Measurements from ENCODE around the gene IPO11.
"Not testable (repeated sequence)": the region's sequence is repeated elsewhere in the genome, so short reads cannot be mapped to it uniquely, and the experiment has no call there.

Gene IPO11

GRCh38 chr5:62477801-62478200, 65.2 kb downstream of the IPO11 start:
- no peak overlapping the region for H3K9ac ChIP-seq (ENCODE audit: low read depth, low read length)
- 0 out of 2 replicates have a peak, but pooled peaks cover 6% of the 10 kb centered on the region for H3K4me1 ChIP-seq (ENCODE audit: insufficient read depth, low read length)
- no peaks in the 10 kb centered on the region for H3K36me3 ChIP-seq (ENCODE audit: insufficient read depth, low read length)
- H3K9me3 ChIP-seq (ENCODE audit: control insufficient read depth, insufficient read depth, low read length): no peaks in the 10 kb centered on the region

GRCh38 chr5:62483556-62483955, 71.0 kb downstream of the IPO11 start:
- no peak overlapping the region for H3K9ac ChIP-seq (ENCODE audit: low read depth, low read length)
- no peaks in the 10 kb centered on the region for H3K9me3 ChIP-seq (ENCODE audit: control insufficient read depth, insufficient read depth, low read length)
- H3K4me1 ChIP-seq (ENCODE audit: insufficient read depth, low read length): no peaks in the 10 kb centered on the region
- no peaks in the 10 kb centered on the region for H3K36me3 ChIP-seq (ENCODE audit: insufficient read depth, low read length)

GRCh38 chr5:62486672-62487071, 74.1 kb downstream of the IPO11 start:
- Histone ChIP-seq H3K9ac (ENCODE audit: low read depth, low read length) (no peak overlapping the region), H3K9me3 (ENCODE audit: control insufficient read depth, insufficient read depth, low read length) (no peaks in the 10 kb centered on the region), H3K36me3 (ENCODE audit: insufficient read depth, low read length) (peaks cover 3% of the 10 kb centered on the region; the same call in 1 of the 2 replicates), H3K4me1 (ENCODE audit: insufficient read depth, low read length) (no peaks in the 10 kb centered on the region)

GRCh38 chr5:62488531-62488930, 76.0 kb downstream of the IPO11 start:
- Histone ChIP-seq H3K9me3 (ENCODE audit: control insufficient read depth, insufficient read depth, low read length) (no peaks in the 10 kb centered on the region), H3K4me1 (ENCODE audit: insufficient read depth, low read length) (no peaks in the 10 kb centered on the region), H3K36me3 (ENCODE audit: insufficient read depth, low read length) (peaks cover 3% of the 10 kb centered on the region; the same call in 1 of the 2 replicates), H3K9ac (ENCODE audit: low read depth, low read length) (no peak overlapping the region)

GRCh38 chr5:62489471-62489870, 76.9 kb downstream of the IPO11 start:
- no peak overlapping the region for H3K9ac ChIP-seq (ENCODE audit: low read depth, low read length)
- no peaks in the 10 kb centered on the region for H3K4me1 ChIP-seq (ENCODE audit: insufficient read depth, low read length)
- H3K9me3 ChIP-seq (ENCODE audit: control insufficient read depth, insufficient read depth, low read length): no peaks in the 10 kb centered on the region
- peaks cover 3% of the 10 kb centered on the region; the same call in 1 of the 2 replicates for H3K36me3 ChIP-seq (ENCODE audit: insufficient read depth, low read length)

- H3K36me3 ChIP-seq (ENCODE audit: insufficient read depth, low read length): peaks cover 7% of the 10 kb centered on the region; the same call in 1 of the 2 replicates
- no peak overlapping the region for H3K9ac ChIP-seq (ENCODE audit: low read depth, low read length)
- H3K9me3 ChIP-seq (ENCODE audit: control insufficient read depth, insufficient read depth, low read length): no peaks in the 10 kb centered on the region
- peaks cover 8% of the 10 kb centered on the region; the same call in 1 of the 2 replicates for H3K4me1 ChIP-seq (ENCODE audit: insufficient read depth, low read length)
Observed at GRCh38 chr5:62494772-62495171, 82.2 kb downstream of the IPO11 start.

- H3K36me3 ChIP-seq (ENCODE audit: insufficient read depth, low read length): peaks cover 6% of the 10 kb centered on the region; the same call in 1 of the 2 replicates
- H3K4me1 ChIP-seq (ENCODE audit: insufficient read depth, low read length): peaks cover 10% of the 10 kb centered on the region; the same call in 1 of the 2 replicates
- no peak overlapping the region for H3K9ac ChIP-seq (ENCODE audit: low read depth, low read length)
- no peaks in the 10 kb centered on the region for H3K9me3 ChIP-seq (ENCODE audit: control insufficient read depth, insufficient read depth, low read length)
Observed at GRCh38 chr5:62496876-62497275, 84.3 kb downstream of the IPO11 start.

GRCh38 chr5:62498961-62499360, 86.4 kb downstream of the IPO11 start:
- peaks cover 6% of the 10 kb centered on the region; the same call in 1 of the 2 replicates for H3K36me3 ChIP-seq (ENCODE audit: insufficient read depth, low read length)

GRCh38 chr5:62499756-62500155, 87.2 kb downstream of the IPO11 start:
- Histone ChIP-seq H3K4me1 (ENCODE audit: insufficient read depth, low read length) (peaks cover 12% of the 10 kb centered on the region; the same call in 1 of the 2 replicates), H3K9me3 (ENCODE audit: control insufficient read depth, insufficient read depth, low read length) (no peaks in the 10 kb centered on the region), H3K36me3 (ENCODE audit: insufficient read depth, low read length) (peaks cover 6% of the 10 kb centered on the region; the same call in 1 of the 2 replicates), H3K9ac (ENCODE audit: low read depth, low read length) (no peak overlapping the region)

More at GRCh38 chr5:62498961-62499360, 86.4 kb downstream of the IPO11 start:
- H3K4me1 ChIP-seq (ENCODE audit: insufficient read depth, low read length): peaks cover 12% of the 10 kb centered on the region; the same call in 1 of the 2 replicates
- H3K9ac ChIP-seq (ENCODE audit: low read depth, low read length): no peak overlapping the region
- H3K9me3 ChIP-seq (ENCODE audit: control insufficient read depth, insufficient read depth, low read length): no peaks in the 10 kb centered on the region

GRCh38 chr5:62502456-62503101, 90.0 kb downstream of the IPO11 start:
- H3K36me3 ChIP-seq (ENCODE audit: insufficient read depth, low read length): peaks cover 6% of the 10 kb centered on the region; the same call in 1 of the 2 replicates
- H3K9ac ChIP-seq (ENCODE audit: low read depth, low read length): no peak overlapping the region
- 0 out of 2 replicates have a peak, but pooled peaks cover 4% of the 10 kb centered on the region for H3K4me1 ChIP-seq (ENCODE audit: insufficient read depth, low read length)
- H3K9me3 ChIP-seq (ENCODE audit: control insufficient read depth, insufficient read depth, low read length): no peaks in the 10 kb centered on the region

- Histone ChIP-seq H3K9me3 (ENCODE audit: control insufficient read depth, insufficient read depth, low read length) (no peaks in the 10 kb centered on the region), H3K9ac (ENCODE audit: low read depth, low read length) (no peak overlapping the region), H3K36me3 (ENCODE audit: insufficient read depth, low read length) (peaks cover 6% of the 10 kb centered on the region; the same call in 1 of the 2 replicates), H3K4me1 (ENCODE audit: insufficient read depth, low read length) (0 out of 2 replicates have a peak, but pooled peaks cover 4% of the 10 kb centered on the region)
Observed at GRCh38 chr5:62504129-62504528, 91.6 kb downstream of the IPO11 start.

GRCh38 chr5:62506659-62507460, 94.3 kb downstream of the IPO11 start:
- Histone ChIP-seq H3K9me3 (ENCODE audit: control insufficient read depth, insufficient read depth, low read length) (no peaks in the 10 kb centered on the region), H3K9ac (ENCODE audit: low read depth, low read length) (no peak overlapping the region), H3K36me3 (ENCODE audit: insufficient read depth, low read length) (no peaks in the 10 kb centered on the region), H3K4me1 (ENCODE audit: insufficient read depth, low read length) (0 out of 2 replicates have a peak, but pooled peaks cover 3% of the 10 kb centered on the region)

GRCh38 chr5:62508760-62509159, 96.2 kb downstream of the IPO11 start:
- not testable (repeated sequence) for H3K9ac ChIP-seq (ENCODE audit: low read depth, low read length); H3K36me3 ChIP-seq (ENCODE audit: insufficient read depth, low read length); H3K4me1 ChIP-seq (ENCODE audit: insufficient read depth, low read length); H3K9me3 ChIP-seq (ENCODE audit: control insufficient read depth, insufficient read depth, low read length)

- Histone ChIP-seq H3K4me1 (ENCODE audit: insufficient read depth, low read length) (no peaks in the 10 kb centered on the region), H3K36me3 (ENCODE audit: insufficient read depth, low read length) (no peaks in the 10 kb centered on the region), H3K9me3 (ENCODE audit: control insufficient read depth, insufficient read depth, low read length) (no peaks in the 10 kb centered on the region), H3K9ac (ENCODE audit: low read depth, low read length) (no peak overlapping the region)
Observed at GRCh38 chr5:62509806-62510205, 97.2 kb downstream of the IPO11 start.
